WTC11 (cell line): ENCODE measurements around the gene HOMER2.

ENCODE experiments used
- FOXP1 ChIP-seq: sonication (generic); formaldehyde crosslinking; IDR thresholded peaks from 2 replicates; pipeline ENCODE4 v1.8.0; 2022; ENCODE audit warnings: missing genetic modification reagents, mild to moderate bottlenecking, moderate library complexity, borderline replicate concordance
- JUN ChIP-seq: sonication (generic); formaldehyde crosslinking; IDR thresholded peaks from 2 replicates; pipeline ENCODE4 v1.8.0; 2023; ENCODE audit warnings: mild to moderate bottlenecking, missing genetic modification reagents
- KAT7 ChIP-seq: sonication (generic); formaldehyde crosslinking; IDR thresholded peaks from 2 replicates; pipeline ENCODE4 v1.8.1; 2023; ENCODE audit warnings: missing genetic modification reagents, mild to moderate bottlenecking, borderline replicate concordance
- SP1 ChIP-seq: sonication (generic); formaldehyde crosslinking; conservative IDR thresholded peaks from 2 replicates; pipeline ENCODE4 v1.8.1; 2022; ENCODE audit warnings: missing genetic modification reagents
- TF ChIP-seq, protein P1 (sequence below): sonication (generic); formaldehyde crosslinking; IDR thresholded peaks from 2 replicates; pipeline ENCODE4 v1.8.1; 2023; ENCODE audit warnings: mild to moderate bottlenecking, missing genetic modification reagents, moderate library complexity

DNA sequence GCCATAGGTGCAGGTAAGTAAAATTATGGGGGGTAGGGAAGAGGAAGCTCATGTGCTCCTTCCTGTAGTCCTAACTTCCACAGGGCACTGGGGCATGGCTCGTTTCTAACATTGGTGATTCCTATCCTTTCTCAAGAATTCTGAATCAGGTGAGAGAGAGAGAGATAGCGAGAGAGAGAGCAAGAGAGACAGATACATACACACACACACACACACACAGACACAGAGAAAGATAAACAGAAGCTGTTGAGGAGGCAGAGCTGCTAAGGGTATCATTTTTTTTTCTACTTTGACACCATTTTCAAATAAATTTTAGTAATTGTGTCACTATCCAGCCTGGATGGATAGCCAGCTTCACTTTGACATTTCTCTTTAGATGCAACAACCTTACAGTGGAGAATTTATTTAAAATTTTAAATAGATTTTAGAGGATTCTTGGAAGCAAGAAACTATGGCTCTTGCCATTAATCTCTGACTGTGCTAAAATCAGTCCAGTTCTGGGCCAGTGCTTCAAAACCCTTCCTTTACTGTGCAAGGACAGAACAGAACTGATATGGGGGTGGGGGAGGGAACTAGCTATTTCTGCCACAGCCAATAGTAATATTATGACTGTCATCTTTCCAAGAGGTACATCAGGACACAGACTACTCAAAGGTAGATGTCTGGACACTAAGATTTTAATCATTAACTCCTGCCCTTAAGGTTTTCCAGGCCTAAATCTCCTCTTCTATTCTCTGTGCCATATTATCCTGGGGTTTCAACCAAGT, 18.9 kb upstream of the HOMER2 start:
- no peak for TF ChIP-seq FOXP1 (CRISPR knock-in tag)
- no peak for TF ChIP-seq JUN (CRISPR knock-in tag)
- TF ChIP-seq, protein P1, sequence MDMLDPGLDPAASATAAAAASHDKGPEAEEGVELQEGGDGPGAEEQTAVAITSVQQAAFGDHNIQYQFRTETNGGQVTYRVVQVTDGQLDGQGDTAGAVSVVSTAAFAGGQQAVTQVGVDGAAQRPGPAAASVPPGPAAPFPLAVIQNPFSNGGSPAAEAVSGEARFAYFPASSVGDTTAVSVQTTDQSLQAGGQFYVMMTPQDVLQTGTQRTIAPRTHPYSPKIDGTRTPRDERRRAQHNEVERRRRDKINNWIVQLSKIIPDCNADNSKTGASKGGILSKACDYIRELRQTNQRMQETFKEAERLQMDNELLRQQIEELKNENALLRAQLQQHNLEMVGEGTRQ (CRISPR knock-in tag), result no peak
- TF ChIP-seq KAT7 (CRISPR knock-in tag), result no peak
- TF ChIP-seq SP1 (CRISPR knock-in tag), result no peak
